Sigmoid colon (tissue), 7 donors: ENCODE results near the gene PCNT. TPM values are rescaled to one million over a fixed set of nuclear protein-coding genes. Genes with fewer than 3 reads are reported as not detected.

ENCODE experiments used
- DNase-seq: peaks from one replicate; pipeline ENCODE4 v3.0.0-alpha.2; 2019
- H3K27ac ChIP-seq, 4 donors: fragments of 200-600 bp; sonication (generic); one replicate each; pipeline ENCODE4 v1.5.1; 2016 to 2019; ENCODE audit warnings: mild to moderate bottlenecking in 1 of 4
- H3K27me3 ChIP-seq, 3 donors: fragments of 200-600 bp; sonication (generic); one replicate each; pipeline ENCODE4 v1.5.1; 2019; ENCODE audit warnings: mild to moderate bottlenecking in 1 of 3
- H3K36me3 ChIP-seq, 4 donors: fragments of 200-600 bp; sonication (generic); one replicate each; pipeline ENCODE4 v1.5.1; 2016 to 2019
- H3K4me1 ChIP-seq, 4 donors: fragments of 200-600 bp; sonication (generic); one replicate each; pipeline ENCODE4 v1.5.1; 2017 to 2019
- H3K4me3 ChIP-seq, 4 donors: fragments of 200-600 bp; sonication (generic); one replicate each; pipeline ENCODE4 v1.5.1; 2017 to 2019; ENCODE audit warnings: mild to moderate bottlenecking in 2 of 4, moderate library complexity in 1 of 4
- H3K9me3 ChIP-seq, 4 donors: fragments of 200-600 bp in 3 of 4; sonication (generic) in 3 of 4; one replicate each; pipeline versions ENCODE4 v1.5.1 to v1.6.1; 2013 to 2019
- EP300 ChIP-seq, 4 donors: sonication (generic); formaldehyde crosslinking; IDR thresholded peaks; one replicate each; pipeline ENCODE4 v1.6.1; 2017; ENCODE audit warnings: antibody characterized with exemption in 4 of 4
- POLR2A ChIP-seq, 2 donors: fragments of 450-650 bp; IDR thresholded peaks; one replicate each; pipeline ENCODE4 v1.6.1; 2016; ENCODE audit warnings: antibody characterized with exemption in 2 of 2, mild to moderate bottlenecking in 2 of 2, moderate library complexity in 2 of 2
- POLR2AphosphoS5 ChIP-seq, 4 donors: sonication (generic); formaldehyde crosslinking; IDR thresholded peaks; one replicate each; pipeline ENCODE4 v1.6.1; 2017; ENCODE audit warnings: antibody characterized with exemption in 4 of 4
- WGBS, 2 donors: extraction: QIAGEN DNeasy Blood & Tissue Kit; methylation state at CpG; one replicate each; pipeline ENCODE4 v1.1.7; 2013; 5-methylcytosine and 5-hydroxymethylcytosine counted together
- intact Hi-C: fragments of 100-400 bp; cut with DNase I; formaldehyde crosslinking; loops from one replicate; pipeline ENCODE4 v1.15.1; 2023
- polyA plus RNA-seq, 3 donors: library from polyadenylated mRNA; stranded (reverse); fragments of 200-250 nt; gene quantifications; one replicate each; pipeline ENCODE4 v1.2.3, GENCODE V29; 2013
- total RNA-seq, 4 donors: library from RNA; depleted of rRNA; stranded (reverse); fragments of >200 nt; gene quantifications; one replicate each; pipeline ENCODE4 v1.1.0, GENCODE V29; 2016
- TF ChIP-seq, protein P1 (sequence below), 4 experiments: fragments of 450-650 bp in 3 of 4; fragments of 200-600 bp in 1 of 4; IDR thresholded peaks; one replicate each; pipeline ENCODE4 v1.5.1; 2016 to 2019; ENCODE audit warnings: antibody characterized with exemption in 4 of 4, mild to moderate bottlenecking in 3 of 4, moderate library complexity in 2 of 4
- donor health status: healthy with polysubstance abuse.
- donor health status: Bipolar disorder and iron deficiency.
- donor health status: healthy.

The PCNT gene
- total and polyA plus RNA-seq, 7 donors, result 6.0 to 49.6 (median 18.5) TPM

DNA sequence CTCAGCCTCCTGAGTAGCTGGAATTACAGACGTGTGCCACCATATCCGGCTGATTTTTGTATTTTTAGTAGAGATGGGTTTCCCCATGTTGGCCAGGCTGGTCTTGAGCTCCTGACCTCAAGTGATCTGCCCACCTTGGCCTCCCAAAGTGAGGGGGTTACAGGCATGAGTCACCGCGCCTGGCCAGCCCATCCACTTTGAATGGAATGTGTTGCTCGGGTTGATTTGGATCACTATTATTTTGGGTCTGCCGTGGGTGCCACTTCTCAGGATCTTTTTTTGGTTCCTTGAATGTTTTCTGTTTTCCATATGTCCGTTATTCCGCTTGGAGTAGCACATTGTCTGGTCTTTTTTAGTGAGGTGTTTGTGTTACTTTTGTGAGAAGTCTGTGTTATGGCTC, 17.0 kb downstream of the PCNT start:
- 95 to 96% methylated on average over 8 of the region's 8 CpGs for WGBS, 2 donors
- DNase-seq, result no peak
- H3K9me3 ChIP-seq, result no peaks in the 10 kb centered on the region
- H3K27ac ChIP-seq, result no peak overlapping the region
- H3K4me3 ChIP-seq, result no peak overlapping the region
- intact Hi-C loops, result no loop called here
- TF ChIP-seq POLR2AphosphoS5 (IDR thresholded peaks at IDR 0.05) (no peak), POLR2A (IDR thresholded peaks at IDR 0.05) (no peak), EP300 (IDR thresholded peaks at IDR 0.05) (no peak)
- TF ChIP-seq, protein P1, sequence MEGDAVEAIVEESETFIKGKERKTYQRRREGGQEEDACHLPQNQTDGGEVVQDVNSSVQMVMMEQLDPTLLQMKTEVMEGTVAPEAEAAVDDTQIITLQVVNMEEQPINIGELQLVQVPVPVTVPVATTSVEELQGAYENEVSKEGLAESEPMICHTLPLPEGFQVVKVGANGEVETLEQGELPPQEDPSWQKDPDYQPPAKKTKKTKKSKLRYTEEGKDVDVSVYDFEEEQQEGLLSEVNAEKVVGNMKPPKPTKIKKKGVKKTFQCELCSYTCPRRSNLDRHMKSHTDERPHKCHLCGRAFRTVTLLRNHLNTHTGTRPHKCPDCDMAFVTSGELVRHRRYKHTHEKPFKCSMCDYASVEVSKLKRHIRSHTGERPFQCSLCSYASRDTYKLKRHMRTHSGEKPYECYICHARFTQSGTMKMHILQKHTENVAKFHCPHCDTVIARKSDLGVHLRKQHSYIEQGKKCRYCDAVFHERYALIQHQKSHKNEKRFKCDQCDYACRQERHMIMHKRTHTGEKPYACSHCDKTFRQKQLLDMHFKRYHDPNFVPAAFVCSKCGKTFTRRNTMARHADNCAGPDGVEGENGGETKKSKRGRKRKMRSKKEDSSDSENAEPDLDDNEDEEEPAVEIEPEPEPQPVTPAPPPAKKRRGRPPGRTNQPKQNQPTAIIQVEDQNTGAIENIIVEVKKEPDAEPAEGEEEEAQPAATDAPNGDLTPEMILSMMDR (IDR thresholded peaks at IDR 0.05), result no peak
- no peaks in the 10 kb centered on the region for H3K27me3 ChIP-seq
- no peaks in the 10 kb centered on the region for H3K4me1 ChIP-seq
- H3K36me3 ChIP-seq, result peaks cover 8 to 53% (median 23%) of the 10 kb centered on the region in 4 donors

DNA sequence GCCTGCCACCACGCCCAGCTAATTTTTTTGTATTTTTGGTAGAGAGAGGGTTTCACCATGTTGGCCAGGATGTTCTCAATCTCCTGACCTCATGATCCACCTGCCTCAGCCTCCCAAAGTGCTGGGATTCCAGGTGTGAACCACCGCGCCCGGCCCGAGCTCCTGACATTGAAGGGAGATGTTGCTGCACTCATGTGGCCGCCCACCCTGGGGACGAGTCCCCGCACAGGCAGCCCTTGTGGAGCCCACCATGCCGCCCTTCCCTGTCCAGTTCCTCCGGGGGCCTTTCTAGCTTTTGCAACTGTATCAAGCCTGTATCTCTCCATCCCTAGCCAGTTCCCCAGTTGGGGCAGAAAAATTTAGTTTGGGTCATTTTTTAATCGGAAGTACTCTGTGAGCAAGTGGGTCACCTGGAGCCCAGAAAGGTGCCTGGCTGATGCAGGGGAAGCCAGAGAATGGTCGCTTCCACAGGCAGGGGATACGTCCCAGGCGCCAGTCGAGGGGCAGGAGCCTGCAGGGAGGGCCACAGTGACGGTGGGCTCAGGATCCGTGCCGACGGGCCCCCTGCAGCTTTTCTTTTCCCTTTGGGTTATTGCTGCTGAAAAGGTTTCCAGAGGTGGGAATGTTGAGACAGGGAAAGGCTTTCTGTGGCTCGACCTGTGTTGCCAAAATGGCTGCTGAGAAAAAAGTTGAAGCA, 20.4 kb downstream of the PCNT start:
- intact Hi-C loops, result no loop called here
- H3K36me3 ChIP-seq, result peaks cover 24 to 57% (median 39%) of the 10 kb centered on the region in 4 donors
- no peak overlapping the region for H3K4me3 ChIP-seq
- WGBS, 2 donors, result 97 to 98% methylated on average over 20 of the region's 20 CpGs
- no peaks in the 10 kb centered on the region for H3K4me1 ChIP-seq
- no peaks in the 10 kb centered on the region for H3K27me3 ChIP-seq
- no peak for TF ChIP-seq POLR2A (IDR thresholded peaks at IDR 0.05)
- TF ChIP-seq EP300 (IDR thresholded peaks at IDR 0.05), result no peak
- TF ChIP-seq, protein P1 (IDR thresholded peaks at IDR 0.05), result no peak
- no peak for TF ChIP-seq POLR2AphosphoS5 (IDR thresholded peaks at IDR 0.05)
- no peaks in the 10 kb centered on the region for H3K9me3 ChIP-seq
- H3K27ac ChIP-seq, result no peak overlapping the region
- DNase-seq, result no peak

DNA sequence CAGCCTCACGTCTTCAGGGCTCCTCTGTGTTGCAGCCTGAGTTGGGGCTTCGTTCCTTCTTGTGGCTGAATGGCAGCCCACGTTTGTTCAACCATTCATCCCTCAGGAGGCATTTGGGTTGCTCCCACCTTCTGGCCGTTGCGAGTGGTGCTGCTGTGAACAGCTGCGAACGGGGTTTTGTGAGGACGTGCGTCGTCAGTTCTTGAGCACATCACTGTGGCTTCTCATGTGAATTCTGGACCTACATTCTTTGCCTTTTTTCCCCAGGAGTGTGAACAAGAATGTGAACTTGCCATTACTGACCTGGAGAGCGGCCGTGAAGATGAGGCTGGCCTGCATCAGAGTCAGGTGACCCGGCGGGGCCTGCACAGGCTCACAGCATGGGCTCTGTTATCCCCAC, 21.9 kb downstream of the PCNT start:
- intact Hi-C loops, result no loop called here
- Histone ChIP-seq H3K4me3 (no peak overlapping the region), H3K27ac (no peak overlapping the region), H3K4me1 (no peaks in the 10 kb centered on the region), H3K36me3 (peaks cover 38 to 57% (median 45%) of the 10 kb centered on the region in 4 donors), H3K27me3 (no peaks in the 10 kb centered on the region), H3K9me3 (no peaks in the 10 kb centered on the region)
- DNase-seq, result no peak
- TF ChIP-seq POLR2AphosphoS5 (IDR thresholded peaks at IDR 0.05) (no peak), EP300 (IDR thresholded peaks at IDR 0.05) (no peak), POLR2A (IDR thresholded peaks at IDR 0.05) (no peak)
- TF ChIP-seq, protein P1 (IDR thresholded peaks at IDR 0.05), result no peak
- 94 to 95% methylated on average over 14 of the region's 14 CpGs for WGBS, 2 donors

GRCh38 chr21:46346296-46347202, 22.6 kb downstream of the PCNT start:
- Histone ChIP-seq H3K27ac (no peak overlapping the region), H3K9me3 (no peaks in the 10 kb centered on the region), H3K4me3 (no peak overlapping the region), H3K36me3 (peaks cover 44 to 62% (median 49%) of the 10 kb centered on the region in 4 donors), H3K4me1 (no peaks in the 10 kb centered on the region), H3K27me3 (no peaks in the 10 kb centered on the region)
- intact Hi-C loops, result no loop called here
- DNase-seq, result no peak
- WGBS, 2 donors, result 96 to 97% methylated on average over 34 of the region's 34 CpGs
- TF ChIP-seq EP300 (IDR thresholded peaks at IDR 0.05), result no peak
- no peak for TF ChIP-seq POLR2A (IDR thresholded peaks at IDR 0.05)
- TF ChIP-seq, protein P1 (IDR thresholded peaks at IDR 0.05), result no peak
- no peak for TF ChIP-seq POLR2AphosphoS5 (IDR thresholded peaks at IDR 0.05)
